NCI-H345 treated with DMSO at 0.1 percent for 48 hours (cell line): ENCODE measurements around the gene CCDC117.

Source experiments
- DNase-seq: peaks from one replicate; lab custom pipeline; 2025; ENCODE audit not compliant: unreplicated experiment; lab: John Stamatoyannopoulos, UW

The CCDC117 gene

DNA sequence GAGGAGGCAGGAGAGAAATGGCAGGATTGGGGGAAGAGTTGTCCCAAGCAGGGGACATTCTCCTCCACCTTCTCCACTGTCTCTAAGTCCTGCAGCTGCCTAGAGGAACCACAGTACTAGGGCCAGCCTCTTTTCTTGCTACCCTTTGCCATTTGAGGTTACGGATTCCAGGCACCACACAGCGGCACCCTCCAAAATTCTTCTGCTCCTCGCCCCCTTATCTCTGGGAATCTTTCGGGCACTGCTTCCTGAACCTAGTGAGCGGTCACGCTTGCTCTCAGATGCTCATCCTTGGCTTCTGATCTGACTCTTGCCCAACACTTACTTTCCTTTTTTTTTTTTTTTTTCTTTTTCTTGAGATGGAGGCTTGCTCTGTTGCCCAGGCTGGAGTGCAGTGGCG, 54.4 kb downstream of the CCDC117 start:
- no peak for DNase-seq

- peak; percentile 13 for DNase-seq
Observed at GRCh38 chr22:28829358-28830181, 57.1 kb downstream of the CCDC117 start.

DNA sequence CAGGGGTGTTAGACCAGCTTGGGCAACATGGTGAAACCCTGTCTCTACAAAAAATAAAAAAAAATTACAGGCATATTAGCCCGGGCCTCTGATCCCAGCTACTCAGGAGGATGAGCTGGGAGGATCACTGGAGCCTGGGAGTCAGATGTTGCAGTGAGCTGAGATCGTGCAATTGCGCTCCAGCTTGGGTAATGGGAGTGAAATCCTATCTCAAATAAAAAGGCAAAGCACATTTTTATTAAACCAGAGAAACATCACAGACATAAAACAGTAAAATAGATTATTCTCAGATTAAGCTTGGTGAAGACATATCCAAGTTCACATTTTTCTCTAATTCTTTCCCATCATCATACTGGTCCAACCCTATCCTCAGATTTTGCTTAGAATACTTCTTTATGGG, 57.9 kb downstream of the CCDC117 start:
- no peak for DNase-seq

DNA sequence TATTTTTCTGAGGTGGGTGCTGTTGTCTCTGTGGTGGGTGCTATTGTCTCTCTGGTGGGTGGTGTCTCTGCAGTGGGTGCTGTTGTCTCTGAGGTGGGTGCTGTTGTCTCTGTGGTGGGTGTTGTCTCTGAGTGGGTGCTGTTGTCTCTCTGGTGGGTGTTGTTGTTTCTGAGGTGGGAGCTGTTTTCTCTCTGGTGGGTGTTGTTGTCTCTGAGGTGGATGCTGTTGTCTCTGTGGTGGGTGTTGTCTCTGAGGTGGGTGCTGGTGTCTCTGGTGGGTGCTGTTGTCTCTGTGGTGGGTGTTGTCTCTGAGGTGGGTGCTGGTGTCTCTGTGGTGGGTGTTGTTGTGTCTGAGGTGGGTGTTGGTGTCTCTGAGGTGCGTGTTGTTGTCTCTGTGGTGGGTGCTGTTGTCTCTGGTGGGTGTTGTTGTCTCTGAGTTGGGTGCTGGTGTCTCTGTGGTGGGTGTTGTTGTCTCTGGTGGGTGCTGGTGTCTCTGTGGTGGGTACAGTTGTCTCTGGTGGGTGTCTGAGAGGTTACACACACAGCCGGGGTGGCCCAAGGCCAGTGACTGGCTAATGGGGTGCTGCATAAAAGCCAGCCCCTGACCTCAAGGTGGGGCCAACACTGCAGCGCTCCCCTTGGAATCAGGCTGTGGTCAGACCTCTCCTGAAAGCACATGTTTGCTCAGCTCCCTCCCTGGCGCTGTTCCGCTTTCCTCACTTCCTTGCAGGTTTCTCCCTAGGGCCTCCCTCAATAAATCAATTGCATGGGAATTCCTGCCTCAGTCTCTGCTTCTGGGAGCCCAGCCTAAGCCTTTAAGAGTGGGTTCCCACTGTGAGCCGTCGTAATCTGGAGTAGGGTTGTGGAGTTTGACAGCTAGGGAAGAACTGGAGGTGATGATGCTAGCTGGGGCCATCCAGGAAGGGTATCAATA, 58.9 kb downstream of the CCDC117 start:
- no peak for DNase-seq

GRCh38 chr22:28832731-28833130, 60.2 kb downstream of the CCDC117 start:
- no peak for DNase-seq

GRCh38 chr22:28833276-28833923, 60.9 kb downstream of the CCDC117 start:
- no peak for DNase-seq

GRCh38 chr22:28835630-28836189, 63.2 kb downstream of the CCDC117 start:
- DNase-seq: no peak

- no peak for DNase-seq
Observed at GRCh38 chr22:28837640-28838039, 65.1 kb downstream of the CCDC117 start.
